ENCODE data around the gene PTPRK.

Gene PTPRK

GRCh38 chr6:128053109-128053508 is 467.3 kb downstream of the PTPRK start:
- TF ChIP-seq CTCF (IDR thresholded peaks at IDR 0.05; ENCODE audit: low read depth, low read length): no peak
- no peak for DNase-seq (ENCODE audit: extremely low read depth, low read depth)

- no peak for DNase-seq (ENCODE audit: extremely low read depth, low read depth)
- TF ChIP-seq CTCF (IDR thresholded peaks at IDR 0.05; ENCODE audit: low read depth, low read length): no peak
Observed at GRCh38 chr6:128047989-128048388, 472.4 kb downstream of the PTPRK start.

GRCh38 chr6:128046033-128046432 is 474.4 kb downstream of the PTPRK start:
- no peak for DNase-seq (ENCODE audit: extremely low read depth, low read depth)
- TF ChIP-seq CTCF (IDR thresholded peaks at IDR 0.05; ENCODE audit: low read depth, low read length): no peak

- TF ChIP-seq CTCF (IDR thresholded peaks at IDR 0.05; ENCODE audit: low read depth, low read length): no peak
- DNase-seq (ENCODE audit: extremely low read depth, low read depth): no peak
Observed at GRCh38 chr6:128039543-128039942, 480.9 kb downstream of the PTPRK start.

GRCh38 chr6:128036808-128037570 is 483.4 kb downstream of the PTPRK start:
- no peak for TF ChIP-seq CTCF (IDR thresholded peaks at IDR 0.05; ENCODE audit: low read depth, low read length)
- DNase-seq (ENCODE audit: extremely low read depth, low read depth): peak; percentile 38

GRCh38 chr6:128033156-128033555 is 487.2 kb downstream of the PTPRK start:
- no peak for TF ChIP-seq CTCF (IDR thresholded peaks at IDR 0.05; ENCODE audit: low read depth, low read length)
- no peak for DNase-seq (ENCODE audit: extremely low read depth, low read depth)

GRCh38 chr6:128032042-128032441 is 488.4 kb downstream of the PTPRK start:
- TF ChIP-seq CTCF (IDR thresholded peaks at IDR 0.05; ENCODE audit: low read depth, low read length): no peak
- DNase-seq (ENCODE audit: extremely low read depth, low read depth): no peak

All from AG09319 (cell line).